Osteocyte (in vitro differentiated cells): ENCODE results near the gene CCAR1. TPM values are rescaled to one million over a fixed set of nuclear protein-coding genes. Genes with fewer than 3 reads are reported as not detected.
"Not testable (repeated sequence)": the region's sequence is repeated elsewhere in the genome, so short reads cannot be mapped to it uniquely, and the experiment has no call there.

ENCODE experiments used
- DNase-seq: peaks from one replicate; pipeline ENCODE4 v3.0.0; 2021; ENCODE audit warnings: mixed read lengths; ENCODE audit not compliant: unreplicated experiment; ENCODE audit errors: extremely low spot score
- H3K27ac Mint-ChIP-seq: one replicate; pipeline ENCODE4 v1.8.0; 2021; ENCODE audit warnings: mild to moderate bottlenecking, mixed read lengths; ENCODE audit not compliant: unreplicated experiment
- H3K27me3 Mint-ChIP-seq: one replicate; pipeline ENCODE4 v1.8.0; 2021; ENCODE audit warnings: mixed read lengths; ENCODE audit not compliant: unreplicated experiment
- H3K36me3 Mint-ChIP-seq: one replicate; pipeline ENCODE4 v1.8.0; 2021; ENCODE audit warnings: mixed read lengths; ENCODE audit not compliant: unreplicated experiment
- H3K4me1 Mint-ChIP-seq: one replicate; pipeline ENCODE4 v1.8.0; 2021; ENCODE audit warnings: mixed read lengths; ENCODE audit not compliant: unreplicated experiment
- H3K4me3 Mint-ChIP-seq: one replicate; pipeline ENCODE4 v1.8.0; 2021; ENCODE audit warnings: mild to moderate bottlenecking, moderate library complexity, mixed read lengths; ENCODE audit not compliant: unreplicated experiment
- H3K9me3 Mint-ChIP-seq: one replicate; pipeline ENCODE4 v1.8.0; 2021; ENCODE audit warnings: mixed read lengths; ENCODE audit not compliant: unreplicated experiment
- total RNA-seq: library from RNA; stranded (reverse); gene quantifications from 2 replicates; pipeline ENCODE4 v1.2.1, GENCODE V29; 2021
- TF ChIP-seq, protein P1 (sequence below): fragments of 200-600 bp; sonication (generic); IDR thresholded peaks from 2 replicates; pipeline ENCODE4 v1.5.0; 2021; ENCODE audit warnings: antibody characterized with exemption, mild to moderate bottlenecking, moderate library complexity

CCAR1 gene
- total RNA-seq, 1 donor from 2014 or later = 75.9 TPM

DNA sequence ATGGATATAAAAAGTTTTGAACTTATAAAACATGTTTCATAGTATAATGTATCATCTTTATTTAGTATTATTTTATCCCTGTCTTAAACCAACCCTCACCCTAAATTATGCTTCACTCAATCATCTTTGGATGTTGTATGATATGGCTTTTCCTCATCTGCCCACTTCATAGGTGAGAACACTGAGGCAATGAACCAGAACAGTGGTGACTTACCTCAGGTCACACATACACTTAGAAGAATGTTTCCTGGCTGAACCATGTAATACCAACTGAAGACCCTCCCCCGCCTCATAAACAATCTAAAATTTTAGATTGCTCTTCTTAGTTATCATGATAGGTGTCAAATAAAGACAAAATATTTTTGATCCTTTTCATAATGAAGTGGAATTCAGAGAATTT lies 83.7 kb downstream of the CCAR1 start:
- TF ChIP-seq, protein P1, sequence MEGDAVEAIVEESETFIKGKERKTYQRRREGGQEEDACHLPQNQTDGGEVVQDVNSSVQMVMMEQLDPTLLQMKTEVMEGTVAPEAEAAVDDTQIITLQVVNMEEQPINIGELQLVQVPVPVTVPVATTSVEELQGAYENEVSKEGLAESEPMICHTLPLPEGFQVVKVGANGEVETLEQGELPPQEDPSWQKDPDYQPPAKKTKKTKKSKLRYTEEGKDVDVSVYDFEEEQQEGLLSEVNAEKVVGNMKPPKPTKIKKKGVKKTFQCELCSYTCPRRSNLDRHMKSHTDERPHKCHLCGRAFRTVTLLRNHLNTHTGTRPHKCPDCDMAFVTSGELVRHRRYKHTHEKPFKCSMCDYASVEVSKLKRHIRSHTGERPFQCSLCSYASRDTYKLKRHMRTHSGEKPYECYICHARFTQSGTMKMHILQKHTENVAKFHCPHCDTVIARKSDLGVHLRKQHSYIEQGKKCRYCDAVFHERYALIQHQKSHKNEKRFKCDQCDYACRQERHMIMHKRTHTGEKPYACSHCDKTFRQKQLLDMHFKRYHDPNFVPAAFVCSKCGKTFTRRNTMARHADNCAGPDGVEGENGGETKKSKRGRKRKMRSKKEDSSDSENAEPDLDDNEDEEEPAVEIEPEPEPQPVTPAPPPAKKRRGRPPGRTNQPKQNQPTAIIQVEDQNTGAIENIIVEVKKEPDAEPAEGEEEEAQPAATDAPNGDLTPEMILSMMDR = no peak
- no peak overlapping the region for H3K4me3 Mint-ChIP-seq
- peaks cover 1% of the 10 kb centered on the region for H3K36me3 Mint-ChIP-seq
- H3K27ac Mint-ChIP-seq = no peak overlapping the region
- no peak for DNase-seq
- no peaks in the 10 kb centered on the region for H3K9me3 Mint-ChIP-seq
- H3K4me1 Mint-ChIP-seq = no peaks in the 10 kb centered on the region
- no peaks in the 10 kb centered on the region for H3K27me3 Mint-ChIP-seq

DNA sequence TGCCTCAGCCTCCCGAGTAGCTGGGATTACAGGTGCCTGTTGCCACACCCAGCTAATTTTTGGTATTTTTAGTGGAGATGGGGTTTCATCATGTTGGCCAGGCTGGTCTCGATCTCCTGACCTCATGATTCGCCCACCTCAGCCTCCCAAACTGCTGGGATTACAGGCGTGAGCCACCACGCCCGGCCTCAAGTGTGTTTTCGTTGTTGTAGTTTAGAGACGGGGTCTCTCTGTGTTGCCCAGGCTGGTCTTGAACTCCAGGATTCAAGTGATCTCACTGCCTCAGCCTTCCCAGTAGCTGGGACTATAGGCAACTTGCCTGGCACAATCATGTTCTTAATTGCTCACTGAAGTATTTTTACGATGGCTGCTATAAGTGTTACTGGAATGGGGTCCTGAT lies 89.8 kb downstream of the CCAR1 start:
- not testable (repeated sequence) for H3K9me3 Mint-ChIP-seq, H3K4me1 Mint-ChIP-seq, H3K27ac Mint-ChIP-seq, H3K27me3 Mint-ChIP-seq, DNase-seq, H3K4me3 Mint-ChIP-seq, H3K36me3 Mint-ChIP-seq

DNA sequence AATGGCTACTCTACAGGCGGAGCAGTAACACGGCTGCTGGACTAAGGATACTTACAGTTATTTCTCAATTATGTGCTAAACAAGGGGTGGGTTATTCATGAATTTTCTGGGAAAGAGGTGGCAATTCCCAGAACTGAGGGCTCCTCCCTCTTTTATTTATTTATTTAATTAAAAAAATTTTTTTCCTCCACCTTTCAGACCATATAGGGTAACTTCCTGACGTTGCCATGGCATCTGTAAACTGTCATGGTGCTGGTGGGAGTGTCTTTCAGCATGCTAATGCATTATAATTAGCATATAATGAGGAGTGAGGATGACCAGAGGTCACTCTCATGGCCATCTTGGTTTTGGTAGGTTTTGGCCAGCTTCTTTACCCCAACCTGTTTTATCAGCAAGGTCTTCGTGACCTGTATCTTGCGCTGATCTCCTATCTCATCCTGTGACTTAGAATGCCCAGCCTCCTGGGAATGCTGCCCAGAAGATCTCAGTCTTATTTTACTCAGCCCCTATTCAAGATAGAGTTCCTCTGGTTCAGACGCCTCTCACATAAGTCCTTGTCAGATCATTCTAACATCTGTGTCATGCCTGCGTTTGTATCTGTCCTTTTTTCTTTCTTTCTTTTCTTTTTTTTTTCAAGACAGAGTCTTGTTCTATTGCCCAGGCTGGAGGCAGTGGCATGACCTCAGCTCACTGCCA lies 90.4 kb downstream of the CCAR1 start:
- no peak overlapping the region for H3K4me3 Mint-ChIP-seq
- H3K9me3 Mint-ChIP-seq = no peaks in the 10 kb centered on the region
- DNase-seq = no peak
- H3K27ac Mint-ChIP-seq = no peak overlapping the region
- TF ChIP-seq, protein P1 = no peak
- no peaks in the 10 kb centered on the region for H3K27me3 Mint-ChIP-seq
- H3K36me3 Mint-ChIP-seq = no peaks in the 10 kb centered on the region
- H3K4me1 Mint-ChIP-seq = no peaks in the 10 kb centered on the region

DNA sequence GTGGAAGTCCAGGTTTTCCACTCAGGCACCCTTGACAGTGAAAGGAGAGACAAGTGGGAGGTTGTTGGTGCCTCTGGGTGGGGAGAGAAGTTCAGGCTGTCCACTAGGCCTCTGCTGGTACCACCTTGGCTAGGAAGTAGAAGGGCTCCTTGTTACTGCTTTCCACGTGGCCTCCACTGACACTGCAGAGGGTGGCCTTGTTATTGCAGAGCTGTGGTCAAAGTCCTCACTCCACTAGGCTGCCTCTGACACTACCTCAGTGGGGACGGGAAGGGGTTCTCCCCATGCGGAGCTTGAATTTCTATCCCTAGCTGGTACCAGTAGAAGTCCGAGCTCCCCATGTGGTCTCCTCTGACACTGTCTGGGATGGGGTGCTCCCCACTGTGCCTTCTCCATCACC lies 91.4 kb downstream of the CCAR1 start:
- Mint-ChIP-seq H3K4me3 (no peak overlapping the region), H3K4me1 (no peaks in the 10 kb centered on the region), H3K27ac (no peak overlapping the region), H3K9me3 (no peaks in the 10 kb centered on the region), H3K36me3 (no peaks in the 10 kb centered on the region), H3K27me3 (no peaks in the 10 kb centered on the region)
- TF ChIP-seq, protein P1 = no peak
- DNase-seq = no peak

- Mint-ChIP-seq H3K4me1 (no peaks in the 10 kb centered on the region), H3K4me3 (no peak overlapping the region), H3K27ac (no peak overlapping the region), H3K27me3 (no peaks in the 10 kb centered on the region), H3K9me3 (no peaks in the 10 kb centered on the region), H3K36me3 (no peaks in the 10 kb centered on the region)
- TF ChIP-seq, protein P1 = no peak
- DNase-seq = no peak
Observed at GRCh38 chr10:68813559-68813958, 92.5 kb downstream of the CCAR1 start.
